ENCODE measurements around the gene DAAM1.

Gene DAAM1

GRCh38 chr14:59186306-59186705 is 2.2 kb upstream of the DAAM1 start:
- DNase-seq (ENCODE audit: extremely low spot score, insufficient read length, low read depth), result no peak
- FAIRE-seq, result no peak

- no peak for DNase-seq (ENCODE audit: extremely low spot score, insufficient read length, low read depth)
- FAIRE-seq, result no peak
Observed at GRCh38 chr14:59187118-59187517, 1.3 kb upstream of the DAAM1 start.

GRCh38 chr14:59187802-59188460 is 536 bp upstream of the DAAM1 start:
- no peak for DNase-seq (ENCODE audit: extremely low spot score, insufficient read length, low read depth)
- no peak for FAIRE-seq

DNA sequence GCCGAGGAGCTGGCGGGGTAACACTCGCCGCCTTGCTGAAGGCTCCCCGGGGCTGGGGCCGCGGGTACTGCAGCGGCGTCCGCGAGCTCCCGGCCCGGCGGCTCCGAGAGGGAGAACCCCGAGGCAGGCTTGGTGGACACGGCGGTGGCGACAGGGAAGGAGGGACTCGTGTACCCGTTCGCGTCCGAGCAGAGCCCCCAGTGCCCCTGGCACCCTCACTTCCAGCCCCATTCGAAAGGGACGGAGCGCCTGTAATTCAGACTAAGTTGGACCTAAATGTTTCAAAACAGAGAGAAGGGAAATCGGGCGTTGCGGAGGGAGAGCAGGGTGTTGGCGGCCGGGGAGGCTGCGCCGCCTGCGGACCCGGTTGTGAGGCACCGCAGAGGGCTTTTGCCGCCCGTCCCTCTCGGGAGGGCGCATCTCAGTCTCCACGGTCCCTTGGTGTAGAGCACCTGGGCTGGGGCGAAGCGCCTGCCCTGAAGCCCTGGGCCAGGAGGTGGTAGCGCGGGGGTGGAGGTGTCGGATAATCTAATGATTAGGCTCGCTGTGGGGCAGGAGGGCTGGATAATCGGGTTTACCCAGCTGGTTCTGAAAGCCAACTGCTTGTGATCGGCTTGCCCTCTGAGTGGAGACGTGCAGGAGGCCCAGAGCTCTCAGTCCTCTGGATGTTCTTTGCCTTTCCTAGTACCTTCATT is 771 bp downstream of the DAAM1 start:
- FAIRE-seq, result no peak
- DNase-seq (ENCODE audit: extremely low spot score, insufficient read length, low read depth), result no peak

GRCh38 chr14:59189786-59190368 is 1.4 kb downstream of the DAAM1 start:
- FAIRE-seq (peak; percentile 87), DNase-seq (ENCODE audit: extremely low spot score, insufficient read length, low read depth) (peak; percentile 64)

DNA sequence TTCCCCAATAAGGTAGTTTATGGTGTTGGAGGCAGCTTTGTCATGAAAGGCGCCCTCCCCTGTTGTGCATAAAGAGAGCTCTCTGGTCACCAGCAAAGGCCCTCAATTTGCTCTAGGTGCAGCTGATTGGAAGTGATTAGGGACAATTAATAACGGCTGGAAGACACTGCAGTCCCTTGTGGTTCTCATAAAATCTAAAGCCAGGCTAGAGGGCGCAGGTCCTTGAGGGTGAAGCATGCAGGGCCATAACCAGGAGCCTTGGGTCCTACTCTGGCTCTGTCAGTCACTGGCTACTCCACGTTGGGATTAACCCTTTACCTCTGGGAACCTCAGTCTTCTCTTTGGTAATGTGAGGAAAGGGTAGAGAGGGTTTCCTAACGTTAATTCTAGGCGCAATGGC is 1.9 kb downstream of the DAAM1 start:
- no peak for DNase-seq (ENCODE audit: extremely low spot score, insufficient read length, low read depth)
- no peak for FAIRE-seq

- no peak for FAIRE-seq
- no peak for DNase-seq (ENCODE audit: extremely low spot score, insufficient read length, low read depth)
Observed at GRCh38 chr14:59195912-59196311, 7.4 kb downstream of the DAAM1 start.

GRCh38 chr14:59197695-59198262 is 9.3 kb downstream of the DAAM1 start:
- DNase-seq (ENCODE audit: extremely low spot score, insufficient read length, low read depth), result no peak
- no peak for FAIRE-seq

DNA sequence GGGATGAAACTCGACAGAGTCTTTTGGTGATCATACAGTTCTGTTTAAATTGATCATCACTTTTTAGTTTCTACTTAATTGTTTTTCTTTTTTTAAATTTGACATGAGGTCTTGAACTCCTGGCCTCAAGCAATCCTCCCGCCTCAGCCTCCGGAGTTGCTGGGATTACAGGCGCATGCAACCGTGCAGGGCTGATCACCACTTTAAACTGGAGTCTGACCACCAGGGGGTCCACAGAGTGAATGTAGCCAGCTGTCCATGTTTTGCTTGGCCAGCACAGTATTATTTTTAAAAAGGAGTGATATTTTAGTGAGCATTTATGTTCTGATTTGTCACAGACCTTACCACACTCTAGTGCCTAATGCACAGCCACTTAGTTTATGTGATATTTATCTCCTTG is 10.7 kb downstream of the DAAM1 start:
- no peak for FAIRE-seq

DNA sequence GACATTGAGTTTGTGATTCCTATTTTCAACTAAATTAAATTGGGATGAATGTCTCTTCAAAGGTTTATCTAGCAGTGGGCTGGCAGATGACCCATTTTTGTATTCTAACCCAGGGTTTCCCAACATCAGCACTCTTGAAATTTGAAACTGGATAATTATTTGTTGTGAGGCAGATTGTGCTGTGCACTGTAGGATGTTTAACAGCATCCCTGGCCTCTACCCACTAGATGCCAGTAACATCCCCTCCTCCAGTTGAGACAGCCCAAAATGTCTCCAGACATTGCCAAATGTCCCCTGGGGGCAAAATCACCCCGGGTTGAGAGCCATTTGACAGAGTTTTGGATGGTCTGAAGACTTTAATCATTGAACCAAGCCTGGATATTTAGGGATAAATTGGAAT is 11.1 kb downstream of the DAAM1 start:
- no peak for FAIRE-seq

More for the DNA sequence above, 10.7 kb downstream of the DAAM1 start:
- DNase-seq (ENCODE audit: extremely low spot score, insufficient read length, low read depth), result no peak

DNA sequence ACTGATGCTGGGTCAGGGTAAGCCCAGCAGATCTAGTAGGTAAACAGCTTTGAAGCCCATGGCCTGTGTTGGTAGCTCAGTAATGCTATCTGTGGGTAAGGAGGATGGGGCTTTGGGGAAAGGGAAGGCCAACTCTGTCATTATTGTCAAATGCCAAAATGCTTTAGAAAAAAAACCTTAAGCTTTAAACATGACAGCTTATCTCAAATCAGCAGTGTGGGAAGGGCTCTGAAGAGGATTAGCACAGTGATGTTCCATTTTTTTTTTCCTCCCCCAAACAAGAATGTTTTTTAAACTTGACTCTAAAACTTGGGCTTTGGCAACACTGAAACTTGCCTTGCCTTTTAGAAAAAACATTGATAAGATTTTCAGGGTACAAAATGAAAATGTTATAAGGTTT is 11.7 kb downstream of the DAAM1 start:
- DNase-seq (ENCODE audit: extremely low spot score, insufficient read length, low read depth) (no peak), FAIRE-seq (no peak)

More for the DNA sequence above, 11.1 kb downstream of the DAAM1 start:
- DNase-seq (ENCODE audit: extremely low spot score, insufficient read length, low read depth), result no peak

DNA sequence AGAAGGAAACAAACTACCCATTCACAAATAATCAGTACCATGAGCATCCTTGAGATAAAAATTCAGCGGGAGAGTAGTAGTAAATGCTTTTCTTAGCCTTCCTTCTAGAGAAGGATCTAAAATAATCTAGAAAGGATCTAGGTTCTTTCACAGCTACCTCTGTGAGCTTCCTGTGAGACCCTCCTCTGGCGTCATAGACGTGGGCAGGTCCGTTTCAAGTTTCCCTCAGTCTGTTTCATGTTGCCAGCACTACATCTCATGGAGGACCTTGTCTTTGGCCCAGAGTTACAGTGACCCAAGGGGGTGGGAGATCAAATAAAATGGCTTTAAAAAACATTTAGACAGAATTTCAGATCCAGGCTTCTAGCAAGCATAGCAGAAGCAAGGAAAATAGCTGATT is 13.6 kb downstream of the DAAM1 start:
- DNase-seq (ENCODE audit: extremely low spot score, insufficient read length, low read depth) (no peak), FAIRE-seq (no peak)

GRCh38 chr14:59204305-59204704 is 15.8 kb downstream of the DAAM1 start:
- DNase-seq (ENCODE audit: extremely low spot score, insufficient read length, low read depth) (no peak), FAIRE-seq (no peak)

DNA sequence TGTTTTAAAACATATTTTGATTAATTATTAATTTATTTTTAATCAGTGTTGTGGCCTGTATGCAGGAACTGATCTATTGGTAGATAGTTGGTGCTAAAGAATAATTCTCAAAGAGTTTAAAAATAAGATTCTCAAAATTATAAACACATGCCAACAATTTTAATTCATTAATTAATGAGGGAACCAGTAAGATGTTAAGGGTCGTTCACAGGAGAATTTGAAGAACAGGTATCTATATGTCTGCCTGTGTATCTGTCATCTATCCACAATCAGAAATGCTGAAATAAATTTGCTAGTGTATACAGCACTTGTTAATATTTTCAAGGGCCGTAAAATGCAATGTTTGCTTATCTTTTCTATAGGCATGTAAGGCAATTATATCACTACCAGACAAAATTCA is 18.4 kb downstream of the DAAM1 start:
- DNase-seq (ENCODE audit: extremely low spot score, insufficient read length, low read depth), result no peak
- FAIRE-seq, result no peak

DNA sequence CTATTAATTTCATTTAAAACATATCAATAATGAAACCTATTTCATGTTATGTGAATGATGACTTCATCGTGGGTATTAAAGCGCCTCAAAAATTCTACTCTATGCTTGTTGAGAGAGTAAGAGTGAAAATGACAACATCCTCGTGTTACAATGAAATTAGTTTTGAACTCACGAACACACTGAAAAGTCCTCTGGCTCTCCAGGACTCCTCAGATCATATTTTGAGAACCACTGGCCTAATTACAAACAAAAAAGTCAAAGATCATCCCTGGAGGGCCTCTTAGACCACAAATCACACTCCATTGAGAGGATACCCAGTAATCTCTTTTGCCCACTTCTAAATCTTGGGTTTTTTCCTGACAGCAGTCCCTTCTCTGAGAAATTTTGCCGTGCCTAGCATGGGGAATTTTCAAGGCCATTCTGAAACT is 19.1 kb downstream of the DAAM1 start:
- FAIRE-seq (peak; percentile 65), DNase-seq (ENCODE audit: extremely low spot score, insufficient read length, low read depth) (no peak)

DNA sequence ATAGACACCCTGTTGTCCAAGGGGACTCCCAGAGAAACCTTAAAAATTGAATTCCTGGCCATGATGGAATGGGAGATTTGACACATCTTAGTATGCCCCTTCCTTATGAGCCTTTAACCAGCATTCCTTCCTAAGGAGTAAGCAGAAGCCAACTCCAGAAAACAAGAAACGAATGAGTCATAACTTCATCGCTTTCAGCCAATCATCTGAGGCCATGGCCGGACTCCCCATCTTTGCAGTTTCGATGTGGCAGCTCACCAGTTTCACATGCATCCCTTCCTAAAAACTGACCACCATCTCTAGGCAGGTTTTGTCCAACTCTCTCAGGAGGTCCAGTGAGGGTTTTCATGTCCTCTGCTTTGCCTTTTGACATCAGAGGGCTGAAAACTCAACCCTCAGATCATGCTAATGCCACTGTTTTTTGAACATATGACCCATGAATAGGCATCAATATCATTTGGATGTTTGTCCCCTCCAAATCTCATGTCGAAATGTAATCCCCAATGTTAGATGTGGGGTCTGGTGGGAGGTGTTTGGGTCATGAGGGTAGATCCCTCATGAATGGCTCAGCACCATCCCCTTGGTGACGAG is 19.9 kb downstream of the DAAM1 start:
- peak; percentile 92 for FAIRE-seq

DNA sequence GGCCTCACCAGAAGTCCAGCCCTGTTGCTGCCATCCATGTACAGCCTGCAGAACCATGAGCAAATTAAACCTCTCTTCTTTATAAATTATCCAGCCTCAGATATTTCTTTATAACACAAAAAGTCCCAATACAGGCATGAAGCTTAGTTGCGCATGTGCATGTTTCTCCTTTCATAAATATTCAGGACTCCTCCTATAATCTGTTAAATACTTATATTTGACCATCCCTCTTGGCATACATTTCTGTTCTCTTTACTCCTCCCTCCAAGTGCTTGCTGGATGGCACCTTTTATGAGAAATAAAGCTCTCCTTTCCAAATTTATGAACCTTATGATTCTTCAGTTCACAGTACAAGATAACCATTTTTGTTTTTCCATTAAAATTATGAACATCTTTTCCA is 20.5 kb downstream of the DAAM1 start:
- no peak for FAIRE-seq
- DNase-seq (ENCODE audit: extremely low spot score, insufficient read length, low read depth), result no peak

More for the DNA sequence above, 19.9 kb downstream of the DAAM1 start:
- no peak for DNase-seq (ENCODE audit: extremely low spot score, insufficient read length, low read depth)

GRCh38 chr14:59210621-59211020 is 22.2 kb downstream of the DAAM1 start:
- FAIRE-seq, result no peak
- no peak for DNase-seq (ENCODE audit: extremely low spot score, insufficient read length, low read depth)

GRCh38 chr14:59213368-59214315 is 25.2 kb downstream of the DAAM1 start:
- DNase-seq (ENCODE audit: extremely low spot score, insufficient read length, low read depth) (no peak), FAIRE-seq (no peak)
